GM21723 (cell line): ENCODE results near the gene SF3B5.
"Not testable (repeated sequence)": the region's sequence is repeated elsewhere in the genome, so short reads cannot be mapped to it uniquely, and the experiment has no call there.

Source experiments
- ATAC-seq: cut with Tn5 transposase; IDR thresholded peaks from one replicate; pipeline ENCODE4 v1.9.1; 2021; ENCODE audit warnings: mild to moderate bottlenecking, moderate library complexity; ENCODE audit not compliant: unreplicated experiment

The SF3B5 gene

GRCh38 chr6:144106206-144106605 lies 10.8 kb upstream of the SF3B5 start:
- no peak for ATAC-seq

GRCh38 chr6:144104898-144105487 lies 9.6 kb upstream of the SF3B5 start:
- peak; percentile 91 for ATAC-seq

- ATAC-seq: no peak
Observed at GRCh38 chr6:144104488-144104887, 9.1 kb upstream of the SF3B5 start.

- no peak for ATAC-seq
Observed at GRCh38 chr6:144103026-144103563, 7.7 kb upstream of the SF3B5 start.

GRCh38 chr6:144098993-144099392 lies 3.6 kb upstream of the SF3B5 start:
- no peak for ATAC-seq

GRCh38 chr6:144094731-144095133 lies 641 bp downstream of the SF3B5 start:
- no peak for ATAC-seq

GRCh38 chr6:144093658-144094057 lies 1.7 kb downstream of the SF3B5 start:
- no peak for ATAC-seq

- no peak for ATAC-seq
Observed at GRCh38 chr6:144093236-144093635, 2.1 kb downstream of the SF3B5 start.

- no peak for ATAC-seq
Observed at GRCh38 chr6:144090384-144090783, 5.0 kb downstream of the SF3B5 start.

- no peak for ATAC-seq
Observed at GRCh38 chr6:144087789-144088426, 7.5 kb downstream of the SF3B5 start.

- no peak for ATAC-seq
Observed at GRCh38 chr6:144086959-144087358, 8.4 kb downstream of the SF3B5 start.

- peak; percentile 61 for ATAC-seq
Observed at GRCh38 chr6:144083172-144083571, 12.2 kb downstream of the SF3B5 start.

GRCh38 chr6:144082412-144082811 lies 13.0 kb downstream of the SF3B5 start:
- ATAC-seq: not testable (repeated sequence)

- no peak for ATAC-seq
Observed at GRCh38 chr6:144077871-144078270, 17.5 kb downstream of the SF3B5 start.

GRCh38 chr6:144075875-144076274 lies 19.5 kb downstream of the SF3B5 start:
- no peak for ATAC-seq

GRCh38 chr6:144075187-144075586 lies 20.2 kb downstream of the SF3B5 start:
- ATAC-seq: peak; percentile 63

GRCh38 chr6:144073024-144073423 lies 22.3 kb downstream of the SF3B5 start:
- ATAC-seq: no peak

- ATAC-seq: no peak
Observed at GRCh38 chr6:144069506-144069905, 25.9 kb downstream of the SF3B5 start.

- no peak for ATAC-seq
Observed at GRCh38 chr6:144068794-144069193, 26.6 kb downstream of the SF3B5 start.

- peak; percentile 38 for ATAC-seq
Observed at GRCh38 chr6:144066741-144067484, 28.5 kb downstream of the SF3B5 start.

- ATAC-seq: no peak
Observed at GRCh38 chr6:144066255-144066654, 29.1 kb downstream of the SF3B5 start.

- ATAC-seq: no peak
Observed at GRCh38 chr6:144065213-144065660, 30.1 kb downstream of the SF3B5 start.
